HG03159 (cell line): Measurements from ENCODE around the gene YTHDF1.
"Not testable (repeated sequence)": the region's sequence is repeated elsewhere in the genome, so short reads cannot be mapped to it uniquely, and the experiment has no call there.

Experiments
- ATAC-seq: cut with Tn5 transposase; IDR thresholded peaks from one replicate; pipeline ENCODE4 v1.9.1; 2021; ENCODE audit warnings: mild to moderate bottlenecking, moderate library complexity; ENCODE audit not compliant: unreplicated experiment

YTHDF1 gene

DNA sequence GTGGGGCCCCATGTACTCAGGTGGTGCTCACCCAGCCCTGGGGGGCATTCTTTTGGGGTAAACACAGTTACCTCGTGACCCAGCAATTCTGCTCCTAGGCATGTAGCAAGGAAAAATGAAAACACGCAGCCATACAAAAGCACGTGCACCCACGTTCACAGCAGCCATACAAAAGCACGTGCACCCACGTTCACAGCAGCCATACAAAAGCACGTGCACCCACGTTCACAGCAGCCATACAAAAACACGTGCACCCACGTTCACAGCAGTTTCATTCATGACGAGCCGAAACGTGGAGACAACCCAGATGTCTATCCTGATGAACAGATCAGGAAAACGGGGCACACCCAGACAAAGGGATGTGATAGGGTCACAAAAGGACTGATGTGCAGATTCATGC is 57.1 kb downstream of the YTHDF1 start:
- ATAC-seq = no peak

DNA sequence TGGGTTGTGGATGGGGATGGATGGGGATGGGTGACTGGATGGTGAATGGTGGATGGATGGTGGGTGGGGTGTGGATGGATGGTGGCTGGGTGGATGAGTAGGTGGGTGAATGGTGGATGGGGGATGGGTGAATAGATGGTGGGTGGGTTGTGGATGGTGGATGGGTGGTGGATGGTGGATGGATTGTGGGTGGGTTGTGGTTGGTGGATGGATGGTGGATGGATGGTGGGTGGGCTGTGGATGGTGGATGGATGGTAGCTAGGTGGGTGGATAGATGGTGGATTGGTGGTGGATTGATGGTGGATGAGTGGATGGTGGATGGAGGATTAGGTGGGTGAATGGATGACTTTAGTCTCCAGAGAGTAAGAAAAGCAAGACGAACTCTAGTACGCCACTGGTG is 57.6 kb downstream of the YTHDF1 start:
- no peak for ATAC-seq

DNA sequence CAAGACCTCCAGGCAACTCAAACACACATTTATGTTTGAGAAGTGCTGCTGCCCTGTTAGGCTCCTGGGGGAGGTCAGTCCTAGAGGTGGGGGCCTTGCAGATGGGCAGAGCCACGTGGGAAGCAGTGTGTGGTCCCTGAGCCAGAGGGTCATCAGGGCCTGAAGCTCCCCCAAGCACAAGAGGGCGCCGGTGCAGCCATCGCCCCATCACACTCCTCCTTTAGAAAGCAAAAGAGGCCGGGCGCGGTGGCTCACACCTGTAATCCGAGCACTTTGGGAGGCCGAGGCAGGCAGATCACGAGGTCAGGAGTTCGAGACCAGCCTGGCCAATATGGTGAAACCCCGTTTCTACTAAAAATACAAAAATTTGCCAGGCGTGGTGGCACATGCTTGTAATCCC is 58.5 kb downstream of the YTHDF1 start:
- not testable (repeated sequence) for ATAC-seq

DNA sequence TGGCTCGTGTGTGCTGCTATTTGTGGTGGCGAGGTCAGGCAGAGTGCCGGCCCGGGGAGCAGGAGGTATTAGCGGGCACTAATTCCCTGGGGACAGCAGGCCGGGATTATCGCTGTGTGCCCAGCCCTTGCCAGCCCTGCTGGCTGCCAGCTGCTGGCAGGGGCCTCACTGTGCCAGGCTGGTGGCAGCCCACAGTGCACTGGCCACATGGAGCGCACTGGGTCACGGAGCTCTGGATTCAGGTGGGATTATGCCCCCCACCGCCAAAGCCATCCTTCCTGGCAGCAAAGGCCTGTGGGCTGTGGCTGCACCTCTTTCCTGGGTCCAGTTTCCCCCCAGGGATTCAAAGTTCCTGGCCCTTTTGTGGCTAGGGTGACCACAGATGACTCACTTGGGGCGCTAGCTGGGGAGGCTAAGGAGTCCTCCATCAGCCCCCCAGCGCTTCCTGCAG is 59.7 kb downstream of the YTHDF1 start:
- no peak for ATAC-seq

DNA sequence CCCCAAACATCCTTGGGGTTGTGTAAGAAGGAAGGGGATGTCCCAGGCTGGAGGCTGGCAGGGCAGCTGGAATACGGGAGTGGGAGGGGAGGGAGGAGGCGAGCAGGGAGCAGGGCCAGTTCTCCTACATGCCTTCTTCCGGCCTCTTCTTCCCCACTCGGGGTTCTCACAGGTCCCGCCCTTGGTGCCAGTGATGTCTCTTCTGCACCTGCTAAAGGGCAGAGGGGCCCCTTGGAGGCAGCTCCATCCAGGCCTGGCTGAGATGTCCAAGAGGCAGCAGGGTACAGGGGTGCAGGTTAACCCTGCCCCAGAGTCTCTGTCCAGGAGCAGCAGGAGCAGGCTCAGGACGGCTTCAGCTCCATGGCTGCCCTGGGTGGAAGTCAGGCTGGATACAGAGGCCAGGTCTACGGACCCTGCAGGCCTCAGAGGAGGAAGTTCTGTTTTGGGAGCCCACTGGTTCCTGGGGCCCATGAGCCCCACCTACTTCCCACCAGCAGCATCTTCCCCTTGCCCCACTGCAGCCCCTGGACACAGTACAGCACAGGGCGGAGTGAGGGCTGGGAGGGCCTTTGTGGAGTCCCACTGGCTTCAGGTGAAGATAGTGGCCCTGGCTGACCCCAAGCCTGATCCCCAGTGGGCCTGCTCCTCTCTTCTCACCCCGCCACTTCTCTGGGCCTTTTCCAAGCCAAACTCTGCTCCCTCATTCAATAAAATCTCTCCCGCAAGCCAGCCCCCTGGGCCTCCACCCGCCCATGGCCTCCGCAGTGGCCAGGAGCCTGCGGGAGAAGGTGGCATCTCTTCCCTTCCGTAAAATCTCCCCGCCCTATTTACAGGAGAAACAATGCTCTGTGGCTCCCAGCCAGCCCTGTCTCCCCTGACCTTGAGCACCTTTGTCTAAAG is 60.4 kb downstream of the YTHDF1 start:
- no peak for ATAC-seq

DNA sequence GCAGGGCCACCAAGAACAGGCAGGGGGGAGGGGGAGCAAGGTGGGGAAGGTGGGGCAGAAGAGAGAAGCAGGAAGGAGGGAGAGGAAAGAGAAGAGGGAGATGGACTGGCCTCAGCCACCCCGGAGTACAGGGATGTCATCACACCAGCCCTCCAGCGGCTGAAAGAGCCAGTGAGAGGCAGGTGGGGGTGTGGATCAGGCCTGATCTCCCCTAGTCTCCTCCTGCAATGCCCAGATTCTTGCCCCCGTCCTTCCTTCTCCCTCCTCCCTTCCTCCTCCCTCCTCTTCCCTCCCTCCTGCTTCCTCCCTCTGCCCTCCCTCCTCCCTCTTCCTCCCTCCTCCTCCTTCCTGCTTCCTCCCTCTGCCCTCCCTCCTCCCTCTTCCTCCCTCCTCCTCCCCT is 61.5 kb downstream of the YTHDF1 start:
- ATAC-seq = no peak

DNA sequence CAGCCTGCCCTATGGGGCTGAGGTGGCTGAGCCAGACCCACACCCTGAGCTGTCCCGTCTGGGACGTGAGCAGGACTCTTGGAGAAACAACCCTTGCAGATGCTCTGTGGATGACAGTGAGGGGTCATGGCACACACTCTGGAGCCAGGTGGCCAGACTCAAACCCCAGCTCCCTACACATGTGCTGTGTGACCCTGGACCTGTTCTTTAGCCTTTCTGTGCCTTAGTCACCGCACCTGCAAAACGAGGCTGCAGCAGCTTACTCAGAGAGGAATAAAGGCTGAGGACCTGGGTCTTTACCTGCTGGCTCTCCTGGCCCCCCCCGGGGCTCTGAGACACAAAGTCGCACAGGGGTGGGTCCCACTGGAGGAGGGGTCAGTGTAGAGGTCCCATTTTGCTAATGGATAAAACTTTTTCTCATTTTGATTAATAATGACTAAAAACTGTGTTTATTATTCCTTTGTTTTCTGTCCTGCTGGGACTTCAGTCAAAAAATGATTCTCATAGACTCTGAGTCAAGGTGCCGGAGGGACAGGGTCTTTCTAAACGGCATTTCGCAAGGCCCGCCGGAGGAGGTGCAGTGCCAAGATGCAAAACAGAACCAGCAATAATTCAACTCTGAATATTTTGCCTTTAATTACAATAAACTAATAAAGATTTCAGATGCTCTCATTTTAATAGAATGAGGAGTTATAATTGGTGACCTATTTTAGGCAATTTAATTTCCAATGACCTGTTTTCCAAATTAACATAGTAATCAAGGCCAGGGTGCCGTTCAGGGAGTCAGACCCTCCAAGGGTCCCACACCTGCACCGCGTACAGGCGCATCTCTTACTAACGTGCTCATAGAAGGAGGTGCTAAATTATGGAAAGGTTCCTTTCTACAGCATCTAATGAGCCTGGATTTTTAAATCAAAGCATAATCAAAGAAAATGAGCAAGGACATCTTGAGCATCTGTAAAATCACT is 62.4 kb downstream of the YTHDF1 start:
- no peak for ATAC-seq

DNA sequence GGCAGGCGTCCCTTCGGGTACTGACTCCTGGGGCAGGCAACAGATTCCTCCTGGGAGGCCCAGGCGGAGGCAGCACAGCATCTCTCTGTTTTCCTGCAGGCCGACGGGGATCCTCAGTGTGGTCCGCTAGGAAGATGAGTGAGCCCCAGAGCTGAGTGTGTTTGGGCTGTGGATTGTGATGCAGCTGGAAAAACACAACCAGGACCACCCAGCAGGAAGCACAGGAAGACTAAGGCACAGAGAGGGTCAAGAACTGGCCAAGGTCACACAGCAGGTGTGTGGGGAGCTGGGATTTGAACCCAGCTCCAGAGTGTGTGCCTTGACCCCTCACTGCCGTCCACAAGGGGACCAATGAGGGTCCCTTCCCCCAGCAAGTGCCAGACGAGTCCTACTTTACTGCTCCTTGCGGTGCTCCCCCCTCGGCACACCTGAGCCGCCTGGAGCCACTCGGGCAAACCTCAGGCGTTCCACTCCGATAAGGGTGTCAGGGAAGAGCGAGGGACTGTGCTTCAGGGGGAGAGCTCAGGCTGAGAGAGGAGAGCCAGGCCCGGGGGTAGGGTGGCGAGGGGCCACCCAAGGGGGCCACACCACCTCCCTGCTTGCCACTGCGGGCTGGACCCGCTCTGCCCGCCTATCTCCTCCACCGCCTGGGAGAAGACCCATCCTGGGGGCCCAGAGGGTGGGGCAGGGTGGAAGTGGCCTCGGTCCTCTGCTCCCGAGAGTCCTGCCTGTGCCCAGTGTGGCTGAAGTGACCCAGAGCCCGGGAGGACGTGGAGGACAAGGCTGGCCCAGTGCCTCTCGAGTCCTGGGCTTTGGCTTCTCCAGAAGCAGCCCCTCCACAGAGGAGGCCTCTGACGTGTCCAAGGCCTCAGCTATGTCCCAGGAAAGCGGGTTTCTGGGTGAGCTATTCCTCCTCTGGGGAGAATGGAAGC is 63.3 kb downstream of the YTHDF1 start:
- ATAC-seq = no peak

DNA sequence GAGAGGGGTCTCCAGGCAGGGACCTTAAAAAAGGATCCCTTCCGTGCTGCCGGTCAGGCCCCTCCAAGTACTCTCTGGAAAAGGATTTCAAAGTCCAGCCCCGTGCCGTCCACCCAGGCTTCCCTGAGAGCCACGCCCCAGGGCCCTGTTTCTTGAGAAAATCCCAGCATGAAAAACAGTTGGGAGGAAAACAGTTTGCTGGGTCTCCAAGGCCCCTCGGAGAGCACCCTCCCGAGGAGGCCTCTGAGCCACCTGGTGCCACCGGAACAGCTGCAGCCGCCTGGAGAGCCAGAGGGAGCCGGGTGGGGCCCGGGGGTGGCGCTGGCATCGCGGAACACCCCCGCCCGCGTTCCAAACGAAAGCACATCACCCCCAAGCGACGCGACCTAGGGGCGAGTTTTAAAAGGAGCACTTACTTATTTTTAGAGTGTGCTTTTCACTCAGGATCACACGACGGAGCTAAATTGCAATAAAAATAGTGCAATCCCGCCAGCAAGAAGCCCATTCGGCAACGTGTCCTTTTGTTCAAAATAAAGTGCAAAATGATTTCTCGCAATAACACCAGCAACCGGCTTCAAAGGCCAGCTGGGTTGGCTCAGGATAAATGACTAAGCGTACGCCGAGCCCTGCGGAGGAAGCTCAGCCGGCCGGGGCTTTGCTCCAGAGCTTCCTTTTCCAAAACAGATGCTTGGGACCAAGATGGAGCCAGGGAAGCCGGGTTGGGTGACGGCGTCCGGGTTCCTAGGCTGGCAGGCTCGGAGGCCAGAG is 64.2 kb downstream of the YTHDF1 start:
- no peak for ATAC-seq

DNA sequence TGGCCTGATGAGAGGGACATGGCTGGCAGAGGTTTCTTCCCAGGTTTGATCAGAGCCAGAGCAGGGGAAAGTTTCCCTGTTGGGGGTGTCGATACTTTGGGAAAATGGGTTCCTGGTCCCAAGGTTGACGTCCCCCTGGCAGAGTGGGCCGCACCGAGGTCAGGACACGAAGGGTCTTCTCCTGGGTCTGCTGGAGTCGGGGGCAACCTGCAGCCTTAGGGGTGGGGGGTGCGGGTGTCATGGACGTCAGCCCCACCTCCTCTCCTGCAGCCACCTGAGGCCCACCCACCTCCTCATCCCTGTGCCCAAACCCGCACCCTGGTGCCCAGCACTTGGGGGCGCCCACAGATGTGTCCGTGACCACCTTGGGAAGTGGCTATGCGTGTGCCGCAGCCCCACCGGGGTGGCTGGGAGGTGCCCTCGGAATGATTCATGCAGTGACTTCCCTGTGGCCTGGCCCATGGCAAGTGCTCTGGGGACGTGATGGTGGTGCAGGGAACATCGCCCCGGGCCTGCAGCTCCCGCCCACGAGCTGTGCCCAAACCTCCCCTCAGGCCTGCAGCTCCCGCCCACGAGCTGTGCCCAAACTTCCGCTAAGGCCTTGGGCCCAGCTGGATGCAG is 64.9 kb downstream of the YTHDF1 start:
- ATAC-seq = no peak

DNA sequence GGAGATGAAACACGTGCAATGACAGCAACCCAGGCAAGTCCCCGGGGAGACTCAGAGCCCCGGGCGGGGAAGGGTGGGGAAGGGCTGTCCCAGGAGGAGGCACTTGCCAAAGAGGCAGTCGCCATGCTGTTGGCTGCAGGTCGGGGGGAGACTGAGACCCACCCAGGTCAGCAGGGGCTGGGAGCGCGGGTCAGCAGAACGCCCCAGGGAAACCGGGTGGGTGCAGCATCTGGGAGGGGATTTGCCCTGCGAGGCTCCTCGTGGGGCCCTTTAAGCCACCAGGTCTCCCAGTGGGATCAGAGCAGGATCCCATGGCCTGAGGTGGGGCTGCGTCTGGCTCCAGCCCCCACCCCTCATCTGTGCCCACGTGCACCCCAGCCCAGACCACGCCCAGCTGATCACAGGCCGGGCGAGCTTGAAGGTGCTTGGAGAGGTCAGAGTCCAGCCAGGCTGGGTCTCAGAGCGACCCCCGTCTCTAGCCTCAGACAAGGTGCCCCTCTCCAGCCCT is 65.5 kb downstream of the YTHDF1 start:
- no peak for ATAC-seq

DNA sequence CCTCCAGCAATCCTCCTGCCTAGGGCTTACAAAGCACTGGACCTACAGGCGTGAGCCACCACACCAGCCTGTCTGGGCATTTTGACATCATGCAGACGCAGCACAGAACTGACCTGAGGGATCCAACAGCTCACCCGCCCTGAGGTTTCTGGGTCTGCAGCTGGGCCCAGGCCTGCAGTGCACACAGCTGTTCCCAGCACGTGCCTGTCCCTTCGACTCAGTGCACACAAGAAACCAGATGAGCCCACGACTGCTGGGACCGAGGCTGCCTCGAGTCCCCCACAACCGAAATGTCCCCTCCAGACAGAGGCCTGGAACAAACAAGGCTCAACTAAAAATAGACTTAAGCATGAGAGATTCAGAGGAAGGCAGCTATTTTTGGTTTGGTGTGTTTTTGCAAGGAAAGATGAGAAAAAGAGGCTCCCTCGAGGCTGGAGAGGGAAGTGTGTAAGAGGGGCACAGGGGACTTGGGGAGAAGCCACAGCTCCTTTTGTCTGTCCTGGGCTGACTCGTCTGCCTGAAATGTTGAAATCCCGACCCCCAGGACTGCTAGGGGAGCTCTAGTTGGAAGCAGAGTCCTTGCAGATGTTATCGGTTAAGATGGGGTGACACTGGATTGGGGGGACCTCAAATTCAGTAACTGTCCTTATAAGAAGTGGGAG is 66.3 kb downstream of the YTHDF1 start:
- no peak for ATAC-seq

DNA sequence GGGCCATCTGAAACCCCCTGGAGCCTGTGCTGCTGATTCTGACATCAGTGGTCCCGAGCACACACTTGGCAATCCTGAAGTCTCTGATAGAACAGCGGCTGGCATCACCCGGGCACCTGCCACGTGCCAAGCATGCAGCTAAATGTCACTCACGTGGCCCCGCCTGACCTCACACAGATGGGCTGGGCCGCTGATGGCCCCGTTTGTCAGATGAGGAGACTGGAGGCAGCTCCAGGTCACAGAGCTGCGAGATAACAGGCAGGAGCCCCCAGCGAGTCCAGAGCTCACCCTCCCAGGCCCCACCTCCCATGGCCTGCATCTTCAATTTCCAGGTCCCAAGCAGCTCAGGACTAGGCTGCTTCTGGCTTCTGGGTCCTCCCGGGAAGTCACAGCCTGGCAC is 67.2 kb downstream of the YTHDF1 start:
- ATAC-seq = no peak

DNA sequence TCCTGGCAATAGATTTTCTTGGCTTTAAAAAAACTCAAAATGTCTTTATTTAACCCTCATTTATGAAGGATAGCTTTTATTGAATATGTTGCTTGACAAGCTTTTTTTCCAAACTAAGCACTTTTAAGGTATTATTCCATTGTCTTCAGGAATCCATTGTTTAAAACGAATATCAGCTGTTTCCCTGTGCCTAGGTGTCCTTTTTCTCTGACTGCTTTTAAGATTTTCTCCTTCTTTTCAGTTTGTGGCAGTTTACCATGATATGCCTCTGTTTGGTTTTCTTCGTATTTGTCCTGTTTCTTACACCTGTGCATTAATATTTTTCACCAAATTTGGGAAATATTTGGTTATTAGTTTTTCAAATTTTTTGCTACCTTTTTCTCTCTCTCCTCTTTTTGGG is 68.4 kb downstream of the YTHDF1 start:
- no peak for ATAC-seq
